K562 (cell line): ENCODE results near the gene RALA. TPM values are rescaled to one million over a fixed set of nuclear protein-coding genes. Genes with fewer than 3 reads are reported as not detected.

Experiments
- ATAC-seq: fragments of 200-7000 bp; cut with Tn5 transposase; 3 replicates; pipeline ENCODE4 v1.9.1; 2020; ENCODE audit warnings: moderate library complexity
- BruUV-seq: library from RNA; stranded (reverse); fragments of 400-500 nt; replicated peaks from 2 replicates; lab custom pipeline; 2021; lab: Mats Ljungman, UMichigan
- CTCF ChIA-PET: fragments of 300-600 bp; formaldehyde crosslinking; extraction: SDS; loops from one replicate; lab custom pipeline; 2021; ENCODE audit warnings: low intra/inter-chr PET ratio; lab: Yijun Ruan, JAX
- POLR2A ChIA-PET: fragments of 300-600, 350-650 bp; sonication (Branson Sonifier 250); formaldehyde crosslinking; extraction: SDS; loops from one replicate; lab custom pipeline; 2021; ENCODE audit warnings: antibody characterized with exemption, inconsistent platforms; lab: Yijun Ruan, JAX
- DNase-seq, 4 experiments: peaks; one replicate each; pipeline versions ENCODE4 v3.0.0 to v3.0.0-alpha.2; 2011 to 2018; ENCODE audit warnings: low spot score in 3 of 4, mixed read lengths in 3 of 4; ENCODE audit errors: extremely low read depth in 1 of 4
- FAIRE-seq: peaks from 2 replicates; lab custom pipeline; 2011; peaks lifted over from hg19 to GRCh38; lab: Jason Lieb, UNC
- H2AFZ ChIP-seq: 2 replicates; pipeline ENCODE4 v1.6.0; 2011; ENCODE audit warnings: low read depth, low read length, control low read depth, inconsistent platforms
- H3K27ac ChIP-seq: fragments of 200-600 bp; 3 replicates; pipeline ENCODE4 v1.8.0; 2011; ENCODE audit warnings: low read depth, mild to moderate bottlenecking, control low read depth, inconsistent platforms, low read length, moderate library complexity, mixed read lengths; ENCODE audit errors: extremely low read depth
- H3K27me3 ChIP-seq, 2 experiments: fragments of 300-600 bp in 1 of 2; 2 replicates in 1 of 2; 3 replicates in 1 of 2; pipeline versions ENCODE4 v1.6.0 to v1.8.0; 2011; ENCODE audit warnings: inconsistent platforms in 2 of 2, low read length in 2 of 2, mild to moderate bottlenecking in 1 of 2, mixed read lengths in 1 of 2, moderate library complexity in 1 of 2; ENCODE audit not compliant: control insufficient read depth in 2 of 2, insufficient read depth in 2 of 2
- H3K36me3 ChIP-seq: fragments of 300-600 bp; 3 replicates; pipeline ENCODE4 v1.8.0; 2011; ENCODE audit warnings: mild to moderate bottlenecking, low read length, inconsistent platforms; ENCODE audit not compliant: control insufficient read depth, insufficient read depth
- H3K4me1 ChIP-seq, 2 experiments: fragments of 200-600 bp in 1 of 2; replicated peaks in 1 of 2; 2 replicates in 1 of 2; 3 replicates in 1 of 2; pipeline versions ENCODE4 v1.5.1 to v1.8.0; 2011; ENCODE audit warnings: inconsistent platforms in 2 of 2, low read length in 2 of 2, mild to moderate bottlenecking in 1 of 2, mixed read lengths in 1 of 2, moderate library complexity in 1 of 2; ENCODE audit not compliant: control insufficient read depth in 2 of 2, insufficient read depth in 2 of 2
- H3K4me2 ChIP-seq: 2 replicates; pipeline ENCODE4 v1.6.1; 2011; ENCODE audit warnings: low read length, control low read depth, inconsistent platforms, mixed read lengths; ENCODE audit not compliant: insufficient read depth
- H3K4me3 ChIP-seq: fragments of 200-600 bp; sonication (generic), shearing (Covaris generic); 2 replicates; pipeline ENCODE4 v1.5.1; 2016; ENCODE audit warnings: control low read depth, inconsistent platforms
- H3K79me2 ChIP-seq: fragments of 200-600 bp; 3 replicates; pipeline ENCODE4 v1.8.0; 2011; ENCODE audit warnings: low read length, inconsistent platforms; ENCODE audit not compliant: control insufficient read depth, insufficient read depth
- H3K9ac ChIP-seq, 2 experiments: 2 replicates each; pipeline versions ENCODE4 v1.6.0 to v1.6.1; 2011; ENCODE audit warnings: low read depth in 2 of 2, low read length in 2 of 2, control low read depth in 1 of 2, inconsistent platforms in 1 of 2, mild to moderate bottlenecking in 1 of 2, mixed read lengths in 1 of 2; ENCODE audit not compliant: insufficient read depth in 1 of 2
- H3K9me1 ChIP-seq: one replicate; pipeline ENCODE4 v1.6.0; 2011; ENCODE audit warnings: inconsistent platforms, mild to moderate bottlenecking, low read length, moderate library complexity; ENCODE audit not compliant: control insufficient read depth, insufficient read depth
- H3K9me3 ChIP-seq: replicated peaks from 2 replicates; pipeline ENCODE4 v1.5.1; 2011; ENCODE audit warnings: low read depth, low read length, inconsistent platforms; ENCODE audit not compliant: control insufficient read depth, insufficient read depth
- H4K20me1 ChIP-seq: replicated peaks from 2 replicates; pipeline ENCODE4 v1.6.1; 2011; ENCODE audit warnings: low read length, inconsistent platforms, mixed read lengths; ENCODE audit not compliant: control insufficient read depth, insufficient read depth
- CBFA2T3 ChIP-seq: fragments of 450-650 bp; IDR thresholded peaks from 2 replicates; pipeline ENCODE4 v1.6.1; 2017
- CHD2 ChIP-seq: IDR thresholded peaks from 2 replicates; pipeline ENCODE4 v1.6.1; 2011; ENCODE audit warnings: low read depth, low read length
- E2F3 ChIP-seq: fragments of 250-450 bp; sonication (Bioruptor Pico); IDR thresholded peaks from 2 replicates; pipeline ENCODE4 v1.4.0; 2020; ENCODE audit warnings: mild to moderate bottlenecking
- FOSL1 ChIP-seq: fragments of 200-800 bp; sonication (Bioruptor generic); conservative IDR thresholded peaks from 2 replicates; pipeline ENCODE4 v1.6.1; 2016; ENCODE audit warnings: missing genetic modification characterization, missing compliant biosample characterization
- FOXK2 ChIP-seq, 2 experiments: fragments of 450-650 bp; IDR thresholded peaks in 1 of 2; conservative IDR thresholded peaks in 1 of 2; 2 replicates each; pipeline ENCODE4 v1.6.1; 2016; ENCODE audit warnings: low read depth in 2 of 2, mild to moderate bottlenecking in 1 of 2
- PCBP1 ChIP-seq: fragments of 200-400 bp; formaldehyde crosslinking; IDR thresholded peaks from 2 replicates; pipeline ENCODE4 v1.6.1; 2018; ENCODE audit warnings: mild to moderate bottlenecking, low read depth, low read length; ENCODE audit not compliant: poor library complexity, severe bottlenecking
- RBFOX2 ChIP-seq: fragments of 200-400 bp; formaldehyde crosslinking; IDR thresholded peaks from 2 replicates; pipeline ENCODE4 v1.6.1; 2017; ENCODE audit warnings: low read depth, mild to moderate bottlenecking, low read length, moderate library complexity
- RUNX1 ChIP-seq: sonication (generic); IDR thresholded peaks from 2 replicates; pipeline ENCODE4 v1.6.1; 2016; ENCODE audit warnings: antibody characterized with exemption, low read depth
- SIN3B ChIP-seq: fragments of 450-650 bp; IDR thresholded peaks from 2 replicates; pipeline ENCODE4 v1.6.1; 2017; ENCODE audit warnings: low read depth, mild to moderate bottlenecking, moderate library complexity
- SMARCB1 ChIP-seq: IDR thresholded peaks from 2 replicates; pipeline ENCODE4 v1.6.1; 2011; ENCODE audit warnings: improper control_type of control experiment, low read depth; ENCODE audit not compliant: insufficient read length
- SRSF7 ChIP-seq: fragments of 200-400 bp; formaldehyde crosslinking; optimal IDR thresholded peaks from 2 replicates; pipeline ENCODE3; 2017; ENCODE audit warnings: mild to moderate bottlenecking, low read depth, low read length
- TEAD4 ChIP-seq, 2 experiments: sonication (generic) in 1 of 2; formaldehyde crosslinking in 1 of 2; IDR thresholded peaks; 2 replicates each; pipeline versions ENCODE4 v1.6.1 to v1.8.0; 2012 to 2022; ENCODE audit warnings: borderline replicate concordance in 1 of 2, inconsistent platforms in 1 of 2, low read length in 1 of 2, mild to moderate bottlenecking in 1 of 2, missing genetic modification reagents in 1 of 2
- ZBTB33 ChIP-seq: sonication (generic); formaldehyde crosslinking; IDR thresholded peaks from 2 replicates; pipeline ENCODE4 v1.8.1; 2023; ENCODE audit warnings: mild to moderate bottlenecking, missing genetic modification reagents
- ZBTB34 ChIP-seq: fragments of 250-450 bp; sonication (Bioruptor Pico); IDR thresholded peaks from 2 replicates; pipeline ENCODE4 v1.8.0; 2021; ENCODE audit warnings: mild to moderate bottlenecking, moderate library complexity
- ZBTB7A ChIP-seq: IDR thresholded peaks from 2 replicates; pipeline ENCODE4 v1.6.1; 2011; ENCODE audit warnings: low read depth, mild to moderate bottlenecking, low read length, moderate library complexity, borderline replicate concordance; ENCODE audit not compliant: control insufficient read depth
- ZFP30 ChIP-seq: fragments of 250-450 bp; sonication (Bioruptor Pico); IDR thresholded peaks from 2 replicates; pipeline ENCODE4 v1.8.0; 2022; ENCODE audit warnings: moderate library complexity, mild to moderate bottlenecking, inconsistent platforms, borderline replicate concordance
- ZNF655 ChIP-seq: fragments of 250-450 bp; sonication (Bioruptor Pico); IDR thresholded peaks from 2 replicates; pipeline ENCODE4 v1.5.0; 2021
- WGBS: fragments of 100-300 bp; shearing (Covaris generic); methylation state at CpG from one replicate; pipeline ENCODE4 v1.1.6; 2016; ENCODE audit warnings: low coverage, mixed read lengths; ENCODE audit not compliant: insufficient coverage; ENCODE audit errors: missing lambda C conversion rate; 5-methylcytosine and 5-hydroxymethylcytosine counted together
- in situ Hi-C: fragments of 300-500 bp; cut with MboI; formaldehyde crosslinking; loops from 4 replicates; pipeline ENCODE4 v1.15.0; 2018; ENCODE audit warnings: inconsistent platforms, mixed read lengths
- intact Hi-C: fragments of 100-400 bp; cut with micrococcal nuclease; formaldehyde crosslinking; loops from 2 replicates; pipeline ENCODE4 v1.14.2; 2022
- polyA plus RNA-seq, 8 experiments: library from polyadenylated mRNA; depleted of rRNA in 4 of 8; stranded (reverse) in 5 of 8; unstranded in 3 of 8; fragments of >200 nt; fragmentation: Nextera tagmentation in 2 of 8; fragmentation: Illumina TruSeq in 1 of 8; extraction: Ambion mirVana in 2 of 8; extraction: Trizol in 1 of 8; gene quantifications; 2 replicates each; pipeline versions ENCODE4 v1.2.1 to v1.2.3, GENCODE V29; 2011 to 2014; ENCODE audit warnings: inconsistent platforms in 1 of 8, missing spikeins in 1 of 8
- total RNA-seq, 7 experiments: library from RNA; depleted of rRNA in 6 of 7; stranded (reverse); fragments of >200 nt in 6 of 7; fragmentation: Illumina TruSeq in 2 of 7; extraction: Trizol in 2 of 7; gene quantifications; 2 replicates each; pipeline versions ENCODE4 v1.2.1 to v1.2.3, GENCODE V29; 2011 to 2021; ENCODE audit warnings: low replicate concordance in 1 of 7

RALA gene
- total and polyA plus RNA-seq, 9 of the 15 experiments (the other 6 are each of a cell fraction or from before 2014, with no cell fraction given), result 7.2 to 28.0 (median 25.7) TPM

- in situ Hi-C loops, result no loop called here
- intact Hi-C loops, result no loop called here
- no TSS peak for BruUV-seq
- H3K9ac ChIP-seq, result peak overlapping the region in 1 of 2 experiments; percentile 61; a peak in 2 of 4 replicates
- no peaks in the 10 kb centered on the region for H3K9me3 ChIP-seq
- H3K9me1 ChIP-seq, result no peaks in the 10 kb centered on the region
- H2AFZ ChIP-seq, result no peak overlapping the region
- no peak overlapping the region for H3K4me3 ChIP-seq
- H3K4me2 ChIP-seq, result no peak overlapping the region; the same call in 1 of the 2 replicates
- POLR2A ChIA-PET, result interaction anchor here (0.7 to 4.6 kb wide), 5 partner anchors 8 to 14 kb away, joined by 3 to 22 read pairs (median 3); partner anchors contain the start of gene RALA
- H3K4me1 ChIP-seq, result peaks cover 4 to 6% of the 10 kb centered on the region in 2 experiments; a peak in 3 of 5 replicates
- DNase-seq (peak in 1 of 4 experiments; percentile 25), ATAC-seq (peak; percentile 70), FAIRE-seq (no peak)
- no peaks in the 10 kb centered on the region for H3K27me3 ChIP-seq
- no peaks in the 10 kb centered on the region for H3K36me3 ChIP-seq
- CTCF ChIA-PET, result no interaction called here
- 47% methylated on average over 15 of the region's 36 CpGs for WGBS
- H3K27ac ChIP-seq, result no peak overlapping the region
- H4K20me1 ChIP-seq, result no peaks in the 10 kb centered on the region
- H3K79me2 ChIP-seq, result no peaks in the 10 kb centered on the region
- TF ChIP-seq CBFA2T3 (0 out of 2 replicates have a peak, but pooled peaks have one; percentile 10), SRSF7 (no peak), ZFP30 (CRISPR knock-in tag) (no peak), FOSL1 (tag) (no peak), SIN3B (no peak), ZBTB33 (peak; percentile 54; the same call in 1 of the 2 replicates), PCBP1 (no peak), CHD2 (no peak), RUNX1 (no peak), TEAD4 (IDR thresholded peaks at IDR 0.05; ENCODE audit: low read length) (no peak), TEAD4 (CRISPR knock-in tag; IDR thresholded peaks at IDR 0.05; ENCODE audit: borderline replicate concordance) (no peak), SMARCB1 (no peak), ZBTB7A (peak; percentile 61; the same call in 1 of the 2 replicates), ZBTB34 (CRISPR knock-in tag) (no peak), RBFOX2 (no peak), E2F3 (CRISPR knock-in tag) (no peak), FOXK2 (conservative IDR thresholded peaks at IDR 0.05 in 1 of 2, IDR thresholded peaks at IDR 0.05 in 1 of 2; ENCODE audit: low read depth in 2 of 2) (no peak), ZNF655 (CRISPR knock-in tag) (no peak)
These were observed 14.0 kb upstream of the RALA start for GRCh38 chr7:39609113-39609934.
